Natural killer cell (primary cell): ENCODE results near the gene NDC1. TPM values are rescaled to one million over a fixed set of nuclear protein-coding genes. Genes with fewer than 3 reads are reported as not detected.

Source experiments
- ATAC-seq, 3 donors: fragments of 150-1000 bp in 2 of 3; fragments of 200-7000 bp in 1 of 3; cut with Tn5 transposase; 1 replicate in 1 of 3; 2 replicates in 2 of 3; pipeline ENCODE4 v1.10.0; 2021; ENCODE audit warnings: mild to moderate bottlenecking in 2 of 3, moderate library complexity in 2 of 3
- DNase-seq, 2 donors: peaks; one replicate each; pipeline versions ENCODE4 v3.0.0 to v3.0.0-alpha.2; 2013 to 2021; ENCODE audit warnings: mixed read lengths in 1 of 2
- H3K27ac ChIP-seq: one replicate; pipeline ENCODE4 v1.5.1; 2013; ENCODE audit warnings: mild to moderate bottlenecking, low read length
- H3K27me3 ChIP-seq: one replicate; pipeline ENCODE4 v1.6.1; 2013; ENCODE audit warnings: low read length; ENCODE audit not compliant: control insufficient read depth, insufficient read depth
- H3K36me3 ChIP-seq: one replicate; pipeline ENCODE4 v1.6.1; 2013; ENCODE audit warnings: low read length; ENCODE audit not compliant: control insufficient read depth, insufficient read depth
- H3K4me1 ChIP-seq: one replicate; pipeline ENCODE4 v1.6.1; 2013; ENCODE audit warnings: low read length; ENCODE audit not compliant: control insufficient read depth, insufficient read depth
- H3K4me3 ChIP-seq: one replicate; pipeline ENCODE4 v1.5.1; 2013; ENCODE audit warnings: low read length
- H3K9me3 ChIP-seq: one replicate; pipeline ENCODE4 v1.6.1; 2013; ENCODE audit warnings: low read length; ENCODE audit not compliant: control insufficient read depth, insufficient read depth
- H3K27ac Mint-ChIP-seq, 2 donors: one replicate each; pipeline ENCODE4 v1.8.0; 2022; ENCODE audit warnings: mild to moderate bottlenecking in 2 of 2, mixed read lengths in 2 of 2, moderate library complexity in 1 of 2
- H3K27me3 Mint-ChIP-seq, 2 donors: one replicate each; pipeline ENCODE4 v1.8.0; 2022; ENCODE audit warnings: low read depth in 2 of 2, mixed read lengths in 2 of 2
- H3K36me3 Mint-ChIP-seq: one replicate; pipeline ENCODE4 v1.8.0; 2022; ENCODE audit warnings: mixed read lengths
- H3K4me1 Mint-ChIP-seq, 2 donors: one replicate each; pipeline ENCODE4 v1.8.0; 2022; ENCODE audit warnings: mixed read lengths in 2 of 2
- H3K4me3 Mint-ChIP-seq: one replicate; pipeline ENCODE4 v1.8.0; 2022; ENCODE audit warnings: mild to moderate bottlenecking, moderate library complexity, mixed read lengths
- H3K9me3 Mint-ChIP-seq, 2 donors: one replicate each; pipeline ENCODE4 v1.8.0; 2022; ENCODE audit warnings: mixed read lengths in 2 of 2
- WGBS: methylation state at CpG from one replicate; pipeline ENCODE4 v1.1.7; 2013; ENCODE audit warnings: missing lambda C conversion rate; ENCODE audit not compliant: insufficient coverage; 5-methylcytosine and 5-hydroxymethylcytosine counted together
- intact Hi-C: fragments of 100-400 bp; cut with micrococcal nuclease; formaldehyde crosslinking; loops from one replicate; pipeline ENCODE4 v1.14.2; 2022
- total RNA-seq, 4 donors: library from RNA; stranded (reverse); fragments of 120-200 nt in 1 of 4; gene quantifications; one replicate each; pipeline versions ENCODE4 v1.2.3 to v1.2.4, GENCODE V29; 2013 to 2022
- TF ChIP-seq, protein P1 (sequence below): fragments of 200-600 bp; IDR thresholded peaks from one replicate; pipeline ENCODE4 v1.8.0; 2022; ENCODE audit warnings: antibody characterized with exemption

NDC1 gene
- total RNA-seq, 3 donors from 2014 or later (not counting 1 experiment from before 2014, with no cell fraction given): 4.3 to 6.3 (median 5.2) TPM

DNA sequence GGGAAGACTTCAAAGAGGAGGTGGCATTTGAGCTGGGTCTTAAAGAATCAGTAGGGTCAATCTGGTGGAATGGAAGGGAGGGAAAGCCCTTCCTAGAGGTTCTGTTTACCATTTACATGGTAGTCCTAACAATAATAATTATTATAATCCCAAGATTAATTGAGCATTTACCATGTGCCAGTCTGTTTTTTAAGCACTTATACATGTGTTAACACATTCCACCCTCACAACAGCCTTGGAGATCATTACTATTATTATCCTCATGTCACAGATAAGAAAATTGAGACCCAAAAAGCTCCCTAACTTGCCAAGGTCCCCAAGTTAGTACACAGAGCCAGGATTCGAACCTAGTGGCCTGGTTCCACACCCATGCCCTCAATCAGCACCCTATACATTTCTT lies 109.9 kb downstream of the NDC1 start:
- Mint-ChIP-seq H3K9me3 (no peaks in the 10 kb centered on the region), H3K36me3 (no peaks in the 10 kb centered on the region), H3K27me3 (peaks cover 9 to 14% of the 10 kb centered on the region in 2 donors), H3K27ac (no peak overlapping the region), H3K4me3 (no peak overlapping the region), H3K4me1 (no peaks in the 10 kb centered on the region)
- ATAC-seq: no peak
- H3K4me3 ChIP-seq: no peak overlapping the region
- H3K27ac ChIP-seq: no peak overlapping the region
- 71% methylated on average over 1 of the region's 1 CpG for WGBS
- TF ChIP-seq, protein P1, sequence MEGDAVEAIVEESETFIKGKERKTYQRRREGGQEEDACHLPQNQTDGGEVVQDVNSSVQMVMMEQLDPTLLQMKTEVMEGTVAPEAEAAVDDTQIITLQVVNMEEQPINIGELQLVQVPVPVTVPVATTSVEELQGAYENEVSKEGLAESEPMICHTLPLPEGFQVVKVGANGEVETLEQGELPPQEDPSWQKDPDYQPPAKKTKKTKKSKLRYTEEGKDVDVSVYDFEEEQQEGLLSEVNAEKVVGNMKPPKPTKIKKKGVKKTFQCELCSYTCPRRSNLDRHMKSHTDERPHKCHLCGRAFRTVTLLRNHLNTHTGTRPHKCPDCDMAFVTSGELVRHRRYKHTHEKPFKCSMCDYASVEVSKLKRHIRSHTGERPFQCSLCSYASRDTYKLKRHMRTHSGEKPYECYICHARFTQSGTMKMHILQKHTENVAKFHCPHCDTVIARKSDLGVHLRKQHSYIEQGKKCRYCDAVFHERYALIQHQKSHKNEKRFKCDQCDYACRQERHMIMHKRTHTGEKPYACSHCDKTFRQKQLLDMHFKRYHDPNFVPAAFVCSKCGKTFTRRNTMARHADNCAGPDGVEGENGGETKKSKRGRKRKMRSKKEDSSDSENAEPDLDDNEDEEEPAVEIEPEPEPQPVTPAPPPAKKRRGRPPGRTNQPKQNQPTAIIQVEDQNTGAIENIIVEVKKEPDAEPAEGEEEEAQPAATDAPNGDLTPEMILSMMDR: no peak
- H3K36me3 ChIP-seq: no peaks in the 10 kb centered on the region
- H3K9me3 ChIP-seq: no peaks in the 10 kb centered on the region
- DNase-seq: no peak
- H3K4me1 ChIP-seq: no peaks in the 10 kb centered on the region
- intact Hi-C loops: no loop called here
- H3K27me3 ChIP-seq: no peaks in the 10 kb centered on the region

DNA sequence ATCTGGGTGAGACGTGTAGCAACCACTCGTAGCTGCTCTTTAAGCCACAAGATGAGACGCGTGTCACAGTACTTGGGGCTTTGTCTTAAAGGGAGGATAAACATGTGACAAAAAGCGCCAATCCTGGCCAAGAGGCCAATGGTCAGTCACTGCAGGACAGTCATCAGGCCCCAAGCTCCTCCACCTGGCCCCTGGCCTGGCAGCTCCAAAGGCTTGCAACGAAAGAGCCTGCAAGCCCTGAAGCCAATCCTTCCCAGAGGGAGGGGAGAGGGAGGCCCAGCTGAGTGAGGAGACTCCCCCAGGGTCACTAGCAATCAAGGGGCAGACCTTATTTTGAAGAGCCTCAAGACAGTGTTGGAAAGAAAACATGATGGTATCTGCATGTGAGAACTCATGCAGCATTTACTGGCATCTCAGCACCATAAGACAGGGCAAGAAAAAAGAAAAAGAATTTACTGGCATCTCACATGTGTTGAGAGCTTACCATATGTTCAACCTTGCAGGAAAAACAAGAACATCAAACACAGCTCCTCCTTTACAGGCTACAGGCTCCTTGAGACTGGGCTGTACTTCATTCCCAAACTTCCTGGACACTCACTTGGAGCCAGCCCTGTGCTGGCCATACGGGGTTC lies 110.5 kb downstream of the NDC1 start:
- H3K27ac ChIP-seq: no peak overlapping the region
- ATAC-seq (no peak), DNase-seq (no peak)
- no peaks in the 10 kb centered on the region for H3K36me3 ChIP-seq
- H3K9me3 ChIP-seq: no peaks in the 10 kb centered on the region
- no peak overlapping the region for H3K4me3 ChIP-seq
- WGBS: 87% methylated on average over 7 of the region's 7 CpGs
- Mint-ChIP-seq H3K9me3 (no peaks in the 10 kb centered on the region), H3K27me3 (peaks cover 8 to 9% of the 10 kb centered on the region in 2 donors), H3K27ac (no peak overlapping the region), H3K4me1 (no peaks in the 10 kb centered on the region), H3K4me3 (no peak overlapping the region), H3K36me3 (no peaks in the 10 kb centered on the region)
- H3K27me3 ChIP-seq: no peaks in the 10 kb centered on the region
- intact Hi-C loops: no loop called here
- TF ChIP-seq, protein P1: no peak
- H3K4me1 ChIP-seq: no peaks in the 10 kb centered on the region

DNA sequence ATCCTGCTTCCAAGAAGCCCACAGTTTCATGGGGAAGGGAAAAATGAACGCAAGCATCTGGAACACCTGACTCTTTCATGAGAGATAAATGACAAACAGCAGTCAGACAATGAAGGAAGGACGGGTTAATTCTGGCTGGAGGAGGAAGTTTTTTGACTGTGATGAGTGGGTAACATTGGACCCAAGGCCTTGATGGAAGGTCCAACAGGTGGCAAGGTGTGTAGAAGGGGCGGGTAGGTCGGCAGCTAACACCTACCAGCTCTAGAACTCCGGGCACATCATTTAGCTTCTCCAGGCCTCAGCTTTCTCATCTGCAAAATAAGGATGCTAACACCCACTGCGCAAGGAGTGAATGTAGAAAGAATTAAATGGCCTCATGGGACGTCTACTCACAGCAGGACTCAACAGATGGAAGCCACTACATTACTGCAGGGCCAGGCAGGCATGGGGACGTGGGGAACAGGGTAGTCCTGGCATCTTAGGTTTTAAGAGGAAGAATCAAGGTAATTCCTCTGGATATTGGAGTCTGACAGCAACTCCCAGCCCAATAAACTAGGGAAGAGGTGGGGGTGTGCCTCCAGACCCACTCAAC lies 112.0 kb downstream of the NDC1 start:
- intact Hi-C loops: no loop called here
- DNase-seq (no peak), ATAC-seq (no peak)
- TF ChIP-seq, protein P1: no peak
- Histone ChIP-seq H3K4me1 (no peaks in the 10 kb centered on the region), H3K36me3 (no peaks in the 10 kb centered on the region), H3K27me3 (no peaks in the 10 kb centered on the region), H3K4me3 (no peak overlapping the region), H3K27ac (no peak overlapping the region), H3K9me3 (no peaks in the 10 kb centered on the region)
- Mint-ChIP-seq H3K36me3 (no peaks in the 10 kb centered on the region), H3K4me1 (no peaks in the 10 kb centered on the region), H3K9me3 (no peaks in the 10 kb centered on the region), H3K27me3 (peaks cover 0 to 6% of the 10 kb centered on the region in 2 donors), H3K4me3 (no peak overlapping the region), H3K27ac (no peak overlapping the region)
- WGBS: 85% methylated on average over 8 of the region's 8 CpGs
